Pulmonary artery endothelial cell (primary cell): ENCODE results near the gene PFDN1. TPM values are rescaled to one million over a fixed set of nuclear protein-coding genes. Genes with fewer than 3 reads are reported as not detected.
"Not testable (repeated sequence)": the region's sequence is repeated elsewhere in the genome, so short reads cannot be mapped to it uniquely, and the experiment has no call there.

Experiments
- DNase-seq: peaks from one replicate; pipeline ENCODE4 v3.0.0-alpha.2; 2011; ENCODE audit warnings: low read depth, low spot score
- total RNA-seq: library from RNA; depleted of rRNA; stranded (reverse); fragments of >200 nt; gene quantifications from 2 replicates; pipeline ENCODE4 v1.2.3, GENCODE V29; 2014

The PFDN1 gene, protein sequence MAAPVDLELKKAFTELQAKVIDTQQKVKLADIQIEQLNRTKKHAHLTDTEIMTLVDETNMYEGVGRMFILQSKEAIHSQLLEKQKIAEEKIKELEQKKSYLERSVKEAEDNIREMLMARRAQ
- total RNA-seq, result 59.0 and 70.4 TPM in 2 replicates

DNA sequence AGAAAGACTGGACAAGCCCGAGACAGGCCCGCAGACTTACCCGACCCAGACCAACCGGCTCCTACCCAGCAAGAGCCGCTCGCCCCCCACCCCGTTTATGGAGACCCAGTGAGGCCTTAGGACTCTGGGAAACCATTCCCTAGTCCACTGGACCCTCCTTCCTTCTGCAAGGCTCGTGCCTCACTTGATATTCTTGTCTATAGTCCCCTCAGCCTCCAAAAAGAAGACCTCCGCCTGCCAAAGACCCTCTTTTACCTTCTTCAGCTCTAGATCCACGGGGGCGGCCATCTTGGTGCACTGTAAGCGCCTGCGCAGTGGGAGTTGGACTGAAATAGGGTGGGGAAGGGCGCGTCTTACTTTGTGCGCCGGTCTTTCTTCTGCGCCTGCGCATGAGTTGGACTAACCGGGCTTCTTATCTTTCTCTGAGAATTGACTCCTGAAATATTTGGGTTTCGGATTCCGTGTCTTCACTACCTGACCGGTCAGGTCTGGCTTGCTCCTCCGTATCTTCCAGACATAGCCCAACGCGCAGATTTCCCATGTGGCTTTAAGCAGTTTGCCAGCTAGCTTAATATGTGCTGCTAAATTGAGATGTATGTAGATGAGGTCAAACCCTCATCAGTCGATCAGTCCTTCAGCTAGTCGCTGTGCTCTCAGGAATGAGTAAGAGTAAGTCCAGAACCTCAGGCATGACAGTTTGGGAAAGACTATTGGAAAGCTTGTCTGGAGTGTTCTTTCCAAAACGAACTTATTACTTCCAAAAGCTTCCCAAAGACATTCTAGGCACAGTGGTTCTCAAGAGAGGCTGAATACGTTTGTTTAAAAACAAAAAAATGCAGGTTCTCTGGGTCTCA, at the start of gene PFDN1:
PFDN1 (minus strand) TSS at position 316 of the 854 bp plus-strand sequence; CDS start at position 288, 28 bp downstream.
- peak; percentile 83 for DNase-seq

DNA sequence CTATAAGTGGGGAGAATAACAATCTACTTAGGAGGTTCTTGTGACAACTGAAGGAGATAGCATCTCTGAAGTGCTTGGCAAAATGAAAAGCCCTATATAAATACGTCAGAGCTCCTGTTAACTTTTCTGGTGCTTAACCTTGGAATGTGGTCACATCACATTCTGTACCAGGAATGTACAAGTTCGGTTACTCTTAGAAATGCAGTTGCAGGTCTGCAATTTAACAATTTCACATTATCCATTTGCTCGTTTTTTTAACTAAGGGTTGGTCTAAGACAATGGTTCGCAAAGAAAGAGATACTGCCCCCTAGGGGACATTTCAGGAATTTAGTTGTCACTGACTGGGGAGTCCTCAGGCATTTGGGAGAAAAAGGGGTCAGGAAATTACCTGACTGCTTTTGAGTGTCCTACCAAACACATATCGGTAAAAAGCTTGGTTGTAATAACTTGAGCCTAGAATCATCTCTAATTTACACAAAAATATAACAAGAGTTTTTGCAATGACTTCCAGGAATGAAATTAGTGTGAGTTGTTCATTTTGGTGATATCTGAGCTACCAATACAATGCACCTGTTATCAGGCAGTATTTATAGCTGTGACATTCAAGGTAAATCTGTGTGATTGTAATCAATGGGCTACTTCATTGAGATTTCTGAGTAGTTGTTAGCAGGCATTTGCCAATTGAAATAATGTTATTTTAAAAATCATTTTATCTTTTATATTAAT, 48.9 kb upstream of the PFDN1 start:
- no peak for DNase-seq

DNA sequence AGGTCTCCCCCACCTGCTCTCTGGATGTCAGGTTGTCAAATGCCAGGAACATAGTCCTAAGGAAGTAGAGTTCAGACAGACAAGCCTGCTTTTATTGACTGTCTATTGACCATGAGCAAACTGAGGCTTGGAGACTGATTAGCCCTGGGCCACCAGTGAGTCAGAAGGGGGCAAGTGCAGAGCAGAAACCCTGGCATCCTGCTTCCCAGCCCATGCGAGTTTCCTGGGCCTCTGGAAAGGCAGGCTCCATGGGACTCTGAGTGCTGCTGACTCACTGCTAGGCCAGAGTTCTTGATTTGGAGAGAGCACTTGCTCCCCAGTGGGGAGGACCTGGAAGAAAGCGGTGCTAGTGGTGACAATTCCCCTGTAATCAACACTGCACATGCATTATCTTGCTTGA, 46.3 kb upstream of the PFDN1 start:
- no peak for DNase-seq

DNA sequence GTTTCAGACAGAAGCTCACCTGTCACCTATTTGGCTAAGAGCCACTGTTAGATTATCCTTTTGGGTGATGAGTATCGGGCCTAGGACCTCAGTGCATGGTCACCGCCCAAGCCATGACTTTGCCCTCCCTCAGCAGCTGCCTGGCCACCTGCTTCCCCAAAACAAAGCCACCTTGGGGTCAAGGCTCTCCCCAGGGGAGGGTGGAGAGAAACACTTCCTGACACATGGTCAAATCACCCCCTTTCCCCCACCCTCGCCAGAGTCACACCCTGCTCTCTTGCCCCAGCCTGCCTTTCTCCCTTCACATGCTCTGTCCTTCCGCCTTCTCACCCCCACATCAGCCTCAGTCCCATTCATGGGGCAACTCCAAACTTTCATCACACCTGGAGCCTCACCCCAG, 45.2 kb upstream of the PFDN1 start:
- DNase-seq, result no peak

DNA sequence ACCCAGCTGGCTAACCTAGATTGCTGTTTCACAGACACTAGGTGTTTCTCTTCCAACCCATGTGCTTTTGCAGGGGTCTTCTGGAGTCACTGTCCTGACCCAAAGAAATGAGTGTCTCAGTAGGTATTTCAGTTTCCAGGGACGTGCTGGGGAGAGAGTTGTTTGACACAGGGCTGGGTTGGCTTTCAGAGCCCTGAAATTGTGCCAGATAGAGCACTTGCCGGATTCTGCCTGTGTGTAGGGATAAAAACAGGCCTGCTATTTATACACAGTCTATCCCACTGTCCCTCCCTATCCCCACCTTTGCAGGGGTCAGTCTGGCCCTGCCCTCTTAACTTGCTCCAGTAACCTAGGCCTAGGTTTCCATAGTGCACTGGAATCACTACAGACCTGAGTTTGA, 44.5 kb upstream of the PFDN1 start:
- DNase-seq, result no peak

DNA sequence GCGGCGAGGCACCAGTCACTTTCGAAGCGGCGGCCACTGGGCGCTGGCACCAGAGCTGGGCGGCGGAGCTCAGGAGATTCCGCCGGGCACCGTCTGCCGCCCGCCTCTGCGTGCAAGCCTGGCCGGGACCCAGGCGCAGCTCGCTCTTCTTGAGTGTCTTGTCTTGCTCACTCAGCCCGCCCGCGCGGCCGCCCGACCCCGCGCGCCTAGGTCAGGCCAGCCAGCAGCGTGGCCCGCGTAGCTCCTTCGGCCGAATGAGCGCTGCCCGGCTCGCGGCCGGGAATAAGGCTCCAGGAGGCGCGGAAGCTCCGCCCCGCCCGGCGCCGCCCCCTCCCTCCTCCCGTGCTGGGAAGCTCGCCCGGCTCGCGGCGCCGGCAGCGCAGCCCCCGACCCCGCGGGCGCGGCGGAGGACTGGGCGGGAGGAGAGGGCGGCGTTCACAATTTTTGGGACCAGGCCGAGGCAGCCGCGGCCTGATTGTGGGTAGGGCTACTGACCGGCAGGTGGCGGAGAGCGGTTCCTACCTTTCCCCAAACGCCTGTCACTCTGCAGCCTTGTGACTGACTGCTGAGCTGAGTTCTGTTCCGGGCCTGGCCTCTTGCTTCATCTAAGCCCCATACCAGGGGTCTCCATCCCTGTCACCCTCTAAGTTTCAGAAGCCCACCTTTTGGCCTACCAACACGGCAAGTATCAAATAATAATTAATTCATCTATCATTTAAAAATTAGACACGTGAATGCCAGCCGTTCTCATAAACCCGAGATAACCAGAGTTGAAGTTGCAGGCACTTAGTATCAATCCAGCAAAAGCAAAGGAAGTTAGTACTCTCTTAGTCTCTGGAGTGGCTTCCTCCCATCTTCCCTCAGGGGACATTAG, 43.7 kb upstream of the PFDN1 start, which contains the start of gene HBEGF:
HBEGF (minus strand) TSS at position 256 of the 874 bp plus-strand sequence. CDS start 275 bp downstream, outside the sequence.
- no peak for DNase-seq

DNA sequence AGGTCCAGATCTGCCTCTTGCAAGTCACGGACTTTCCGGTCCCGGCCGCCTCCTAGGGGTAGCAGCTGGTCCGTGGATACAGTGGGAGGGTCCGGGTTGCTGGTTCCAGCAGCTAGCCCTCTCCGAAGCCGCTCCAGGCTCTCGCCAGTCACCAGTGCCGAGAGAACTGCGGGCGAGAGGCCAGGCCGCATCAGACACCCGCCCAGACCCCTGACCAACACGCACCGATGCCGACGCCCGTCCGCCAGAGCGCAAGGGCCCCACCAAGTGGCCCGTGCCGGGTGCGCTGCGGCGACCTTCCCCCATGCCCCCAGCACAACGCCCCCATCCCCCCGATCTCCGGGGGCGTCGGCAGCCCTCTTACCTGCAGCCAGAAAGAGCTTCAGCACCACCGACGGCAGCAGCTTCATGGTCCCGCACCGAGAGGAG, 43.0 kb upstream of the PFDN1 start:
- DNase-seq, result no peak

DNA sequence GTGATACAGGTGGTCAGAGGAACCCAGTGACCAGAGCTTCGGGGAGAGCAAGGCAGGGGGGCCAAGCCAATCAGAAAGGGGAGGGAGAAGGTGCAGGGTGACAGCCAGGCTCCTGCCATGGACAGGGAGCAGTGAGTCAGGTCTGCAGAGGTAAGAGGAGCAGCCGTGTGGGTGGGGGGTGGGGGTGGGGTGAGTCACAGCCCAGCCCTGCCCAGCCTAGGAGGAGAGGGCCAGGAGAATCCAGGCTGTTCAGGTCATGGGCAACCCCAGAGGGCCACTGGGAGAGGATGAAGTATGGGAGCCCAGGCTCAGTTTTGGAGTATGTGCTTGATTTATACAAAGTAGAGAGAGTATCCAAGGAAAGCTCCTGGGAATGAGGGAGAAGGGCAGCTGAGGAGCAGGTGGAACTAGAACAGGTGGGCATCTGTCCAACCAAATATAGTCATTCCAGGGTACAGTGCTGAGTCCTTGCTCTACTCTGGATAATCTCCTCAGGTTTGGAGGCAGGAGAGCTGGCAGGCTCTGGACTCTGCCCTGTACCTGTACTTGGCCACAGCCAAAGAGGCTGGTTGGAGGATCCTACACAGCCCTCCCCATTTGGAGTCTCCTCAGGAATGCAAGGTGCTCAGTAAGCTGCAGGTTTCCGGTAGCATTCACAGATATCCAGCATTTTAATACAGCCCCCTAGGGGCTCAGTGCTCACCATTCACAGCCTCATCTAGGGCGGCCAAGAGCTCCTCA, 42.0 kb upstream of the PFDN1 start:
- no peak for DNase-seq

DNA sequence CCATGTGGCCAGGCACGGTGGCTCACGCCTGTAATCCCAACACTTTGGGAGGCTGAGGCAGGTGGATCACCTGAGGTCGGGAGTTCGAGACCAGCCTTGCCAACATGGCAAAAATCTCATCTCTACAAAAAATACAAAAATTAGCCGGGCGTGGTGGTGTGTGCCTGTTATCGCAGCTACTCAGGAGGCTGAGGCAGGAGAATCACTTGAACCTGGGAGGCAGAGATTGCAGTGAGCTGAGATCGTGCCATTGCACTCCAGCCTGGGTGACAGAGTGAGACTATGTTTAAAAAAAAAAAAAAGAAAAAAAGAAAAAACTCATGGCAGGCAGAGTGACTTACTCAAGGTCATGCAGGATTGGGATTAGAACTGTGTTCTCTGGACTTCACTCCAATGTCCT, 40.9 kb upstream of the PFDN1 start:
- not testable (repeated sequence) for DNase-seq

DNA sequence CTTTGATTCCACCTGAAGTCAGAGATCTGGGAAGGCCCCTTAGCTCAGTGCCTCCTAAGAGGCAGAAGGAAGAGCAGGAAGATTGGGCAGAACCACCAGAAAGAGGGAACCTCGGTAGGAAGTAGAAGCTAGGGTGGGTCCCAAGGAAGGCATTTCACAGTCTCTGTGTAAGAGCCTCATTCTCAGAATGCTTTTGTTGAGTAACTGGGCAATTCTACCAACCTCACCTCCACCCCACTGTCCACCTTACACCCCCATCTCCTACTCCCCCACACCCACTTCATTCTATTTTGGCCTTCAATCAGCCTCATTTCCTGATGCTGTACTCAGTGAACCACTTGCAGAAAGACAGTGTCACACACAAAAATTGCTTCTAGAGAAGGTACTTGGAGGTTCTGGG, 40.0 kb upstream of the PFDN1 start:
- no peak for DNase-seq

DNA sequence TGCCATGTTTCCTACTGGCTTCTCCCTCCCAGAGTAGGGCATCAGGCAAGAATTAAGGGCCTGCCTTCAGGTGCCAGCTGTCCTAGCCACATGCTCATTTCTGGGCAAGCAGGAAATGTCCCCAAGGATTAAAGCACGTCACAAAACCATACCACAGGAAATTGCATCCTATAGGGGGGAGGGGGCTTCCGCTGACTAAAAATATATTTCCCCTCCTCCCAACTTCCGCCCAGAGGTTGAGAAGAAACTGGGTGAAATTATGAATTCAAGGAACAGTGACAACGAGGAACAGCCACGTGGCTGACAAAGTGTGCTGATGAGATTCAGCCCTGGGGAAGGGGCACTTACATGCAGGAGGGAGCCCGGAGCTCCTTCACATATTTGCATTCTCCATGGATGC, 39.4 kb upstream of the PFDN1 start:
- no peak for DNase-seq

DNA sequence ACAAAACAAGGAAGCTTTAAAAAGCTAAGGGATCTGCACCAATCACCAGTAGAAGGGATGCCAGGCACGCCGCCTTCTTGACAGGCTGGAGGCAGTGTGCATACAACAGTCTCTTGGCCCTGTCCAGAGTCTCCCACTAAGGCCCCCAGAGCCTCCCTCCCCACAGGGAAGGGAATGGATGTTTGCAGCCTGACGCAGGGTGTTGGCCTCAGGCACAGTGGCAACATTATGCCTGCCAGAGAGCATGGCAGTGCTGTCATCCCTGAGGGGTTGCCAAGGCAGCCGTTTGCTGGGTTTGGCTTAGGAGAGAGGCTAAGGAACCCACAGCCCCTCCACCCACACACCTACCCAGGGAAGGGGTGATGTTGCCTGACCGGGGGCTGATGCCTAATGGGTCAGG, 38.7 kb upstream of the PFDN1 start:
- DNase-seq, result no peak

DNA sequence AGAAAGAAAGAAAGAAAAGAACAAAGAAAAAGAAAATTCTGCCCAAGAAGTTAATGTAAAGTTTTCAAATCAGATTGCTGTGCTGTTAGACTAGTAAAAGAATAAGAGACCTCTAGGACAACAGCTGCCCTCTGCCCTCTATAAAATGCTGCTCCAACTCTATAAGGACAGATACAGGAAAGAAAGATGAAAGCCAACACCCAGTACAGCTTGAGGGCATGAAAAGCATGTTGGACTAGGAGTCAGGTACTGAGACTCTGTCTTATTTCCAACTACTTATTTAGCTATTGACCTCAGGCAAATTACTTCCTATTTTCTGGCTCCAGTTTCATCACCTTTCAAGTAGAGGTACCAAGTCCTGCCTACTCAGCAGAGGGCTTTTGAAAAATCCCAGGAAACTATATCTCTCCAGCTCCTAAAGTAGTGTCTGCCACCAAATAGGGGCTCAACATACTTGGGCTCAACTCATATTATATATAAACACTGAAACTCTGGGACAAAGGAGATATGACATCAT, 37.8 kb upstream of the PFDN1 start:
- no peak for DNase-seq

DNA sequence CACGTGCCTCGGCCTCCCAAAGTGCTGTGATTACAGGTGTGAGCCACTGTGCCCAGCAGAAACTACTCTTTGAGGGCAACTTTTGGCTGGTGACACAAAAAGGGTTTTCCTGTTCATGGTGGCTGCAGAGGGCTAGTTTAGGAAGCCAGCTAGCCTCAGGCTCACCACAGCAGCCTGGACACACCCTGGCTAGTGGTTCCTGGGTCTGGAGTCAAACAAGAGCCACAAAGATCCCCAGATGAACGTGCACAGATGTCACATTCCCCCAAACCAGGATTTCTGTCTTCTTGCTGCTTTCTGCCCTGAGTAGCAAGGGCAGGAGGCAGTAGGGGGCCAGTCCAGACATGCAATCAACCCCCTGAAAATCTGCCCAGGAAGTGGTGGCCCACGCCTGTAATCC, 36.7 kb upstream of the PFDN1 start:
- DNase-seq, result no peak

DNA sequence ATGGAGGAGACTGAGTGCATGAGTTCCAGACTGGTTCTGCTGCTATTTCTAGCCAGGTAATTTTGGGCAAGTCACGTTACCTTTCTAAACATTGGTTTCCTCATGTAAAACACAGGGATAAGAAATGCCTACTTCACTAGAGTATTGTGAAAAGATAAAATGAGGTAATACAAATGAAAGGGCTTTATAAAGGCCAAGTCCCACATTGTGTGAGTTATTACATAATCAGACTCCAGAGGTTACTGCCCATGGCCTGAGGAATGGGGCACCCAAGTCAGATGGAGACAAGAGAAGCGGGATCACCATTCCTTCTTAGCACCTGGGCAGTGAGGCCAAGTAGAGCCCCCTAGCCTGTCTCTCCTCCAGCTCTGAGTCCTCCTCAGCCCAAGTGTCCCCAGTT, 36.0 kb upstream of the PFDN1 start:
- DNase-seq, result no peak

DNA sequence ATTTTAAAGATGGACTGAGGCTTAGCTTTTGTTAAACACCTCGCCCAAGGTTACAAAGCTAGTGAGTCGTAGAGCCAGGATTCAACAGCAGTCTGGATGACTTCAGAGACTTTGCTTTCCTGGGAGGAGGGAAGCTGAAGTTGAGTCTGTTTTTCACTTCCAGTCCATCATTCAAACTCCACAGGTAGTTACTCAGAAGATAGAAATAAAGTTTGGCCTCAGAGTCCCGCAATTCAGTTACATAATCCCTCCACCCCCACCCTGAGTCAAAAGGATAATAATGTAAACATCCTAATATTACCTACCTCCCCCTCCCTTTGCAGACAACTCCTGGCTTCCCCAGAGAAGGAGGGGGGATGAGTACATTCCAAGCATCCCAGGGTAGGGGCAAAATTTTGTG, 35.4 kb upstream of the PFDN1 start:
- DNase-seq, result no peak

DNA sequence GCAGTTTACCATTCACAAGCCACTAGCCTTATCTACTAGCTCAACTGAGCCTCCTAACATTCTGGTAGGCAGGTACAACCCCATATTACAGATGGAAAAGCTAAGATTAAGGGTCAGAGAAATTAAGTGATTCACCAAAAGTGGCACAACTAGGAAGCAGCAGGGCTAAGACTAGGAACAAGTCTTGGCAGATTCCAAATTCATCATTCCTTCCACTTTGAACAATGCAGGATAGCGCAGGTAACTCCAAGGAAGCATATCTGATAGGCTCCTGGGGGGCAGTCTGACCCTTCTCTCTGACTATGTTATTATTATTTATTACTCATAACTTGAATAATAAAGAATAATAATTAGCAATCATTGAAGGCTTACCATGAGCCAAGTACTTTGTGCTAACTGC, 35.0 kb upstream of the PFDN1 start:
- DNase-seq, result no peak

DNA sequence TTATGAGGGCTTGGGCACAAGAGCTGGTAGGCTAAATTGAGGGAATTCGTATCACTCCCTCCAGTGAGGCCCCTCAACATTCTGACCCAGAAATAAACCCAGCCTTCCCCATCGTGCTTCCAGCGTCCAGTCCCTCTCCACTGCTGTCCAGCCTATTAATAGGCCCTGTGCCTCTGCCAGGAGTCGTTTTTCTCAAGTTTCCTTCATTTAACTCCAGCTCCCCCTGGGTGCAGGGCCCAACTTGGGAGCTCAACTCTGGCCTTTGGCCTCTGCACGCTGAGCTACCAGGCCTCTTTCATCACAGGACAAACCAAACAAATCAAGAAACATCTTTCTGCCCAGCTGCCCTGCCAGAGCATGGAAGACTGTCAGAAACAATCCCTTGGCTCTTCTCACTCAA, 33.5 kb upstream of the PFDN1 start:
- DNase-seq, result no peak

DNA sequence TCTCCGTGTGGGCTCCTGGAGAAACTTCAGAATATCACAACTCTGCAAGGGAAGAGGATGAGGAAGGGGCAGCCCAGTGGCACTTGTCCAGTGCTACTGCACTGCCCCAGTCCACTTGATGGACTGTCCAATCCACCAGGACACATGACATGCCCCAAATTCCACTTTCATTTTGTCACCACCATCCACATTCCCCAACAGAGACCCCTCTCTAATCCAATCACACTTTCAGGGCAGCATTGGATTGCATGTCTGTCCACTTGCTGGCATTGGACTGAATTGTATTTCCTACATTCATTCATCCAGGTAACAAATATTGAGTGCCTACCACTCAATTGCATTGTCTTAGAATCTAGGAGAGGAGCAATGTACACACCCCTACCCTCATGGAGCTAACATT, 28.7 kb upstream of the PFDN1 start:
- DNase-seq, result no peak

DNA sequence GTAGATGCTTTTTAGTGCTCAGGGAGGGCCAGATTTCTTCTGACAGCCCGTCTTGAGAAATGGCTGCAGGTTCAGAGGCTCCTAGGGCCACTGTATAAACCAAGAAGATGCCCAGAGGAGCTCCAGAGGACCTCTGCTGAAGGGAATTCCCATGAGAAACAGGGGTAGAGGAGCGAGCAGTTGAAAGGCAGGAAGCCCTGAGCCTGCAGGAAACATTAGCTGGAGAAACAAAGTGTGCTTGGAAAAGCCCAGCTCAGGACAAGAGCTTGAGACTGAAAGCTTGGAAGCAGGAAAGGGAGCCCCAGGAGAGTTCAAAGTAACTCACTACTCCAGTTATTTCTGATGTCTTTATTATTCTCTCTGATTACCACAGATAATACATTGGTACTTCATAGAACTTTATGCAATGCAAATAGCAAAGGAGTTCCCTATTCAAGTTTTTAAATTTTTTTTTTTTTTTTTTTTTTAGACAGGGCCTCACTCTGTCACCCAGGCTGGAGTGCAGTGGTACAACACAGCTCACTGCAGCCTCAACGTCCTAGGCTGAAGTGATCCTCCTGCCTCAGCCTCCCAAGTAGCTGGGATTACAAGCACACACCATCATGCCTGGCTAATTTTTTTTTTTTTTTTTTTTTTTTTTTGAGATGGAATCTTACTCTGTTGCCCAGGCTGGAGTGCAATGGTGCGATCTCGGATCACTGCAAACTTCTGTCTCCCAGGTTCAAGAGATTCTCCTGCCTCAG, 27.0 kb upstream of the PFDN1 start:
- DNase-seq, result no peak
